Stimulated activated CD4-positive, alpha-beta T cell treated with anti-CD3 and anti-CD28 coated beads, Interleukin-4, amount 100 ng/mL, for 48 hours (primary cell): ENCODE measurements around the gene R3HCC1L.

Experiments
- DNase-seq, 2 donors: peaks; one replicate each; pipeline ENCODE4 v3.0.0-alpha.2; 2020; ENCODE audit warnings: low read depth in 2 of 2

The R3HCC1L gene

DNA sequence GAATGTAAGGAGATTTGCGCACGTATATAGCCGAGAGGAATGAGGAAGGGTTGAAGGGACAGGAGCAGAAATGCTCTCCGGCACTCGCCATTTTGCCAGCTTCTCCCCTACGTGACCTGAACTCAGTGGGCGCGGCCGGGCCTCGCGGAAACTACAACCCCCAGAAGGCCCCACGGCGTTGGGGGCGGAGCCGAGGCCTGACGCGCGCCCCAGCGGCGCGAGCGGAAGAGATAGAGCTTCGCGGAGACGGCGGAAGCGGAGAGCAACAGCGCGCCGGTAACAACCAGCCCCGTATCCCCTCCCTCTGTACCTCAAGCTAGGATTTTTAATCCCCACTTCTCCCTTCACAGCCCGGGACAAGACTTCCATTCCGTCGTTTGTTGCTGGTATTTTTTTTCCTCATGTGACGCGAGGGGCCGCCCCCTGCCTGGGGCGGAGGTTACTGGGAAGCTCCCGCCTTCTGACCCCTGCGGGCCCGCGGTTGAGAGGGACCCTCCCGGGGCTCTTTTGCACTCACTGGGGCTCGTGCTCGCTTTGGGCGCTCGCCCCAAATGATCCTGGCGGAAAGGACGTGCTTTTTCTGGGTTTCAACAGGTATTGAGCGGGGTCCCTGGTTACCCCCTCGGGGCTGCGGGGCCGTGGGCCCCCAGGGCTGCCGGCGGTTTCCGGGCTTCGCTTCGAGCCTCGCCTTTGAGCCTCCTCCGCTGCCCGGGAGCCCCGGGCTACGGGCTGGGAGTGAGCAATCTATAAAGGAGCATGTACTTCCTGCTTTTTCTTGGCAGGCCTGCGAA is at the start of gene R3HCC1L:
Gene R3HCC1L, plus strand, starts transcription at position 227 of the 791 bp plus-strand sequence. CDS start 73,458 bp downstream, outside the sequence.
- peak; percentile 91 to 93 for DNase-seq

GRCh38 chr10:98085238-98085637 is 49.2 kb upstream of the R3HCC1L start:
- no peak for DNase-seq

- no peak for DNase-seq
These were observed 47.4 kb upstream of the R3HCC1L start for GRCh38 chr10:98086837-98087708.

- no peak for DNase-seq
These were observed 46.1 kb upstream of the R3HCC1L start for GRCh38 chr10:98088186-98088971.

- DNase-seq = no peak
These were observed 43.6 kb upstream of the R3HCC1L start for GRCh38 chr10:98090822-98091221.

- DNase-seq = no peak
These were observed 38.1 kb upstream of the R3HCC1L start for GRCh38 chr10:98096316-98096715.

DNA sequence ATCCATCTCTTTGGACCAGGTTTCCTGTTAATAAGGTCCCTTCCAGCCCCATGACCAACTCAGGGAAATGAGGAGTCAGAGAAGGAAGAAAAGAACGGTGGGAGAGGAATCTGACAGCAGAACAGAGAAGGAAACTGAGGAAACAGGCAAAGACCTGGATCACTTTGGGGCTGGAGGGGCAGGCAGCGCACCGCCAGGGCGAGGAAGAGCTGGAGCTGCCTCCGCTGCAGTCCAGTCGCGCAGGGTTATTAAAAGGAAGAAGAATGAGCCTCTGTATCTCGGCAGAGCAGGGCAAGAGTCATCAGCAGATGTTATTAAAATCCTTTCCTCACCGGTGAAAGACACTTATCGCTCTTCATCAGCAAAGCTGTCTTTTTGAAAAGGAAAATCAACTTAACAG is 37.7 kb upstream of the R3HCC1L start:
- DNase-seq = no peak

DNA sequence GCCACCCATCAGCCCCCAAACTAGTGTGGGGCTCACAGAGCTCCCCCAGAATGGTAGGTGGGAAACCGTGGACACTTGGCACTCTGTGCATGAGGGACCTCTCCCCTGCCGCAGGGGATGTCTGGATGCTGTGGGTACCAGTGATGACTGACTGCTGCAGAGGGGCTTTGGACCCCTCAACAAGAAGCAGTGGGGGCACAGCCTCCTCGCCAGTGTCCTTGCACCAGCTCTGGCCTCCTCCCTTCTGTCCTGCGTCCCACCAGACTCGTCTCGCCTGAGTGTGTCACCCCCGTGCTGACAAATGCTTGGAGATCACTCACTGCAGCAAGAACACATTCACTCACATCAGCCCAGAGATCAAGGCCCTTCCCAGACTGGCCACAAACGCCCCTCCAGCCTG is 37.3 kb upstream of the R3HCC1L start:
- DNase-seq = no peak

DNA sequence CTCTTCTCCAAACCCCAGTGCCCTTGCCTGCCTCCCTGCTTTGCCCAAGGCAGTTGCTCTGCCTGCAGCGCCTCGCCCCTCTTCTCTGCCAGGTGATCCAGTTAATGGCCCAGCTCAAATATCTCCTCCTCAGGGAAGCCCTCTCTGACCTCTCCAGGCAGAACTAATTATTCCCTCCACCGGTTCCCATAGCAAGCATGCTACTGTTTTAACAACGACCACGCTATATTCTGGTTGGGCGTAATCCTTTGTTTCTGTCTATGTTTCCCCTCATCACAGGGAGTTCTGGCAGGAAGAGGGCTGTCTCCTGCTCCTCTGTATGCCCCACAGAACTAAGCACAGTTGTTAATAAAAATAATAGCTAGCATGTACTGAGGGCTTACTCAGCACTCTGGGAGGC is 36.8 kb upstream of the R3HCC1L start:
- no peak for DNase-seq

GRCh38 chr10:98098247-98098646 is 36.2 kb upstream of the R3HCC1L start:
- no peak for DNase-seq

DNA sequence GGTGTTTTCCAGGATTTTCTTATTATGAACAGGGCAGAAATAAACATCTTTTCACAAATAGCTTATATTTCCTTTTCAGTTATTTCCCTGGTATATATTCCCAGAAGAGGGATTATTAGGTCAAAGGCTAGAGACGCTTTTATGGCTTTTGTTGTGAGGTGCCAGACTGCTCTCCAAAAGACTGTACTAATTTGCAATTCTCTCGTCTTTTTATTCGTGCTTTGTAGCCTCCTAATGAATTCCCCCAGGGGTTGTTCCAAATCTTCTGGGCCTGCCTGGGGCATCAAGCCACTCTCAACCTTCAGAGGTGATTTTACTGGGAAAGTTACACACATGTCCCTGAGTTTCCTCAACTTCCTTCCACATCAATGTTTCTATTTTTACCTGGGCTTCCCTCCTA is 34.0 kb upstream of the R3HCC1L start:
- DNase-seq = no peak

GRCh38 chr10:98101366-98101765 is 33.1 kb upstream of the R3HCC1L start:
- DNase-seq = no peak

- no peak for DNase-seq
These were observed 30.3 kb upstream of the R3HCC1L start for GRCh38 chr10:98104125-98104524.

DNA sequence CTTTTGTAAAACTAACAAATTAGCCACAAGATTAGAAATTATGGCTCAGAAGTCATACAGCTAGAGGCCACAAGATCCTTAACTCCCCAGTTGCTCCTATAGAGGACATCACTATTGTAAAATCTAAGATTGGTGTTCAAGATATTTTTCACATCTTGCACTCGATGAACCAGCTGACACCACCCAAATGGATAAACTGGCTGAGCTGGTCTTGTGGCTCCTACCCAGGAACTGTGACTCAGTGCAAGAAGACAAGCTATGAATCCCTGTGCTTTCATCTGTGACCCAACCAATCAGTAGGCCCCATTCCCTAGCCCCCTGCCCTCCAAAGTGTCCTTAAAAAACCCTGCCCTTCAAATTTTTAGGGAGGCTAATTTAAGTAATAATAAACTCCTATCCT is 27.9 kb upstream of the R3HCC1L start:
- no peak for DNase-seq

- DNase-seq = no peak
These were observed 26.6 kb upstream of the R3HCC1L start for GRCh38 chr10:98107644-98108430.

DNA sequence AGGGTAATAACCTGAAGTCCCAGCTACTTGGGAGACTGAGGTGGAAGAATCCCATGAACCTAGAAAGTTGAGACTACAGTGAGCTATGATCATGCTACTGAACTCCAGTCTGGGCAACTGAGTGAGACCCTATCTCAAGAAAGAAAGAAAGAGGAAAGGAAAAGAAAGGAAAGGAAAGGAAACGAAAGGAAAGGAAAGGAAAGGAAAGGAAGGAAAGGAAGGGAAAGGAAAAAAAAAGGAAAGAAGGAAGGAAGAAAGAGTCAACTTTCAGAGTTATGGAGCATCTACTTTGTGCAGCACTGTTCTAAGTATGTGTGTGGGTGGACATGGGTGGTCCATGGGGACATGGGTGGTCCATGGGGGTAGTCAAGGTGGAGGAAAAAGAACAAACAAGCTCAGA is 24.1 kb upstream of the R3HCC1L start:
- no peak for DNase-seq

- DNase-seq = no peak
These were observed 19.2 kb upstream of the R3HCC1L start for GRCh38 chr10:98115031-98115787.

GRCh38 chr10:98119891-98120290 is 14.6 kb upstream of the R3HCC1L start:
- no peak for DNase-seq

- no peak for DNase-seq
These were observed 8.4 kb upstream of the R3HCC1L start for GRCh38 chr10:98125940-98126631.

DNA sequence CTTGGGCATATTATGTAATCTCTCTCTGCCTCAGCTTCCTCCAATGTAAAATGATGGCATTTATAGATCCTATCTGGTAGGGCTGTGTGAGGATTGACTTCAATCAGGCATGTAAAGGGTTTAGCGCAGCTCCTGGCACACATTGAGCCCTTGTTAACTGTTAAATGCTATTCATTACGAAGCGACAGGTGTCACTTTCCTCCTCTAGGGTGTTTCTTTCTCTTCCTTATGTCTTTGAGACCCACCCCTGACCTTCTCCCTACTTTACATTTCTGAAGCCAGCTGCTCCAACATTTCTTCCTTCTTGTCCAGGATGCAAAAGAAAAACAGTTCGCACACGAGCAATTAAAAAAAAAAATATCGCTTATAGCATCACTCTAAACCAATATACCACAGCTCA is 5.7 kb upstream of the R3HCC1L start:
- no peak for DNase-seq
